Measurements from ENCODE around the gene ETV3L. TPM values are rescaled to one million over a fixed set of nuclear protein-coding genes. Genes with fewer than 3 reads are reported as not detected.
"Not testable (repeated sequence)": the region's sequence is repeated elsewhere in the genome, so short reads cannot be mapped to it uniquely, and the experiment has no call there.

The ETV3L gene
- polyA plus RNA-seq, 3 donors, result not detected

- no peak for DNase-seq
These were observed 6.6 kb upstream of the ETV3L start for GRCh38 chr1:157105988-157106812.

- no peak for DNase-seq
These were observed 5.8 kb upstream of the ETV3L start for GRCh38 chr1:157105298-157105987.

- DNase-seq, result no peak
These were observed 5.1 kb upstream of the ETV3L start for GRCh38 chr1:157104598-157105293.

GRCh38 chr1:157103268-157103667 lies 3.7 kb upstream of the ETV3L start:
- no peak for DNase-seq

GRCh38 chr1:157101149-157101548 lies 1.5 kb upstream of the ETV3L start:
- no peak for DNase-seq

- DNase-seq, result not testable (repeated sequence)
These were observed 498 bp downstream of the ETV3L start for GRCh38 chr1:157098987-157099632.

GRCh38 chr1:157098519-157098918 lies 1.1 kb downstream of the ETV3L start:
- DNase-seq, result no peak

- DNase-seq, result no peak
These were observed 1.9 kb downstream of the ETV3L start for GRCh38 chr1:157097692-157098091.

GRCh38 chr1:157096881-157097280 lies 2.7 kb downstream of the ETV3L start:
- DNase-seq, result no peak

- DNase-seq, result no peak
These were observed 4.1 kb downstream of the ETV3L start for GRCh38 chr1:157095551-157095950.

- no peak for DNase-seq
These were observed 4.5 kb downstream of the ETV3L start for GRCh38 chr1:157095091-157095490.

- DNase-seq, result peak; percentile 19
These were observed 6.8 kb downstream of the ETV3L start for GRCh38 chr1:157092831-157093230.

- no peak for DNase-seq
These were observed 7.8 kb downstream of the ETV3L start for GRCh38 chr1:157091668-157092273.

- DNase-seq, result no peak
These were observed 8.4 kb downstream of the ETV3L start for GRCh38 chr1:157091186-157091585.

GRCh38 chr1:157090771-157091170 lies 8.8 kb downstream of the ETV3L start:
- DNase-seq, result no peak

- DNase-seq, result peak; percentile 79
These were observed 9.4 kb downstream of the ETV3L start for GRCh38 chr1:157090196-157090647.

- DNase-seq, result no peak
These were observed 9.8 kb downstream of the ETV3L start for GRCh38 chr1:157089789-157090188.

- no peak for DNase-seq
These were observed 11.0 kb downstream of the ETV3L start for GRCh38 chr1:157088607-157089006.

GRCh38 chr1:157087030-157087429 lies 12.6 kb downstream of the ETV3L start:
- DNase-seq, result no peak

- no peak for DNase-seq
These were observed 13.3 kb downstream of the ETV3L start for GRCh38 chr1:157086299-157086698.

- DNase-seq, result no peak
These were observed 14.2 kb downstream of the ETV3L start for GRCh38 chr1:157085421-157085820.

GRCh38 chr1:157084720-157085119 lies 14.9 kb downstream of the ETV3L start:
- no peak for DNase-seq
